ENCODE results near the gene MAFG.
A peak's percentile ranks its signal among the peaks of the same experiment; 100 is the strongest.

The MAFG gene

GRCh38 chr17:81960130-81960958 is 32.8 kb upstream of the MAFG start:
- TF ChIP-seq, protein P1, sequence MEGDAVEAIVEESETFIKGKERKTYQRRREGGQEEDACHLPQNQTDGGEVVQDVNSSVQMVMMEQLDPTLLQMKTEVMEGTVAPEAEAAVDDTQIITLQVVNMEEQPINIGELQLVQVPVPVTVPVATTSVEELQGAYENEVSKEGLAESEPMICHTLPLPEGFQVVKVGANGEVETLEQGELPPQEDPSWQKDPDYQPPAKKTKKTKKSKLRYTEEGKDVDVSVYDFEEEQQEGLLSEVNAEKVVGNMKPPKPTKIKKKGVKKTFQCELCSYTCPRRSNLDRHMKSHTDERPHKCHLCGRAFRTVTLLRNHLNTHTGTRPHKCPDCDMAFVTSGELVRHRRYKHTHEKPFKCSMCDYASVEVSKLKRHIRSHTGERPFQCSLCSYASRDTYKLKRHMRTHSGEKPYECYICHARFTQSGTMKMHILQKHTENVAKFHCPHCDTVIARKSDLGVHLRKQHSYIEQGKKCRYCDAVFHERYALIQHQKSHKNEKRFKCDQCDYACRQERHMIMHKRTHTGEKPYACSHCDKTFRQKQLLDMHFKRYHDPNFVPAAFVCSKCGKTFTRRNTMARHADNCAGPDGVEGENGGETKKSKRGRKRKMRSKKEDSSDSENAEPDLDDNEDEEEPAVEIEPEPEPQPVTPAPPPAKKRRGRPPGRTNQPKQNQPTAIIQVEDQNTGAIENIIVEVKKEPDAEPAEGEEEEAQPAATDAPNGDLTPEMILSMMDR (IDR thresholded peaks at IDR 0.05), result no peak

DNA sequence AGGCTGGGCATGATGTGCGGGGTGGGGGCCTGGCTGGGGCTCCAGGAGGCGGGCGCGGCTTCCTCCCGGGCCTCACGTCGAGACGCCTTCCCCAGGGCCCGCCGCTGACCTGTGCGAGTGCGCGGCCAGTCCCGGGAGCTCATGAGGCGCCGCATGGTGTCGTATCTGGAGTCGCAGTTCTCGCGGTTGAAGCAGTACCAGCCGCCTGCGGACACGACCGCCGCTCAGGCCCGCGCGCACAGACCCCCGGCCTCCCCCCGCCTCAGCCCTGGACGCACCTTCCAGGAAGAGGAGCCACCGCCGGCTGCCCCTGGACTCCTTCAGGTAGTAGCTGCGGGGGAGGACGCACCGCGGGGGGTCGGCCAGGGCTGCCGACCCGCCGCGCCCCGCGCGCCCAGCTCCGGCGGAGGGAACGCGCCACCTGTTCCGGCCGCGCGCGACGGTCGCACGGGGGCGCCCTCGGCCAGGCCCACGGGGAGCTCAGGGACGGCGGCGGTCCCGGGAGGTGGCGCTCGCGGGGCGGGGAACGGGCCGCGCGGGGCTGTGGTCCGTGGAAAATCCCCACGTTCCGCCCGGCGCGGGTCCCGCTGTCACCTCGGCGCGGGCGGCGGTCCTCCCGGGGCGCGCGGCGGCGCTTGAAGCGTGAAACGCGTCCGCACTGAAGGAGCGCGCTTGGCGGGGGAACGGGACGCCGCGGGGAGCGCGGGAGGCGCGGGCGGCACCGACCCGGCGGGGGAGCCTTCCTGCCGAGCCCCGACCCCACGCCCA is 32.0 kb upstream of the MAFG start:
- TF ChIP-seq, protein P1 (IDR thresholded peaks at IDR 0.05), result peak; percentile 98

DNA sequence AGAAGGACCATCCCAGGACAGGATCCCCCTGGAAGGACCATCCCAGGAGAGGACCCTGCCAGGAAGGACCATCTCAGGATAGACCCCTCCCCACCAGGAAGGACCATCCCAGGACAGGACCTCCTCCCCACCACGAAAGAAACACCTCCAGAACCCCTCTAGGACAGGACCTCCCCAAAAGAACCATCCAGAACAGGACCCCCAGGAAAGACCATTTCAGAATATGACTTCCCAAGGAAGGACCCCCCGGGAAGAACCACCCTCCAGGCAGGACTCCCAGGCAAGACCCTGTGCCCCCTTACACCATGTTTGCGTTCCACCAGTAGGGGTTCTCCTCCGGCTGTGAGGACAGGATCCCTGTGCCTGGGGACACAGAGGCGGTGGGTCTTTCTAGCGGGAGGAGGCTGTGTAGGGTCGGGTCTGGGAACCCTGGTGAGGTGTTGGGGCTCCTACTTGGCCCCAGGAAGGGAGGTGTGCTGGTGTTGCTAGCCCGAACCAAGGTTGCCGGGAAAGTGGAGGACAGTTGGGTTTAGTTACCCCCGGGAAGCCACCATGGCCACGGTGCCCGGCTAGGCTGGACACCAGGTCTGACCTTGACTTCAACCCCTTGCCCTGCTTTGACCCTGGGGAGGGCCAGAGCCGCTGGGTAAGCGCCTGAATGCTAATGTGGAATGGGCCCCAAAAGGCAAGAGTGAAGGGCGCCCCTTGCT is 31.3 kb upstream of the MAFG start:
- TF ChIP-seq, protein P1 (IDR thresholded peaks at IDR 0.05), result no peak

GRCh38 chr17:81957691-81958432 is 30.3 kb upstream of the MAFG start:
- TF ChIP-seq, protein P1 (IDR thresholded peaks at IDR 0.05), result no peak

DNA sequence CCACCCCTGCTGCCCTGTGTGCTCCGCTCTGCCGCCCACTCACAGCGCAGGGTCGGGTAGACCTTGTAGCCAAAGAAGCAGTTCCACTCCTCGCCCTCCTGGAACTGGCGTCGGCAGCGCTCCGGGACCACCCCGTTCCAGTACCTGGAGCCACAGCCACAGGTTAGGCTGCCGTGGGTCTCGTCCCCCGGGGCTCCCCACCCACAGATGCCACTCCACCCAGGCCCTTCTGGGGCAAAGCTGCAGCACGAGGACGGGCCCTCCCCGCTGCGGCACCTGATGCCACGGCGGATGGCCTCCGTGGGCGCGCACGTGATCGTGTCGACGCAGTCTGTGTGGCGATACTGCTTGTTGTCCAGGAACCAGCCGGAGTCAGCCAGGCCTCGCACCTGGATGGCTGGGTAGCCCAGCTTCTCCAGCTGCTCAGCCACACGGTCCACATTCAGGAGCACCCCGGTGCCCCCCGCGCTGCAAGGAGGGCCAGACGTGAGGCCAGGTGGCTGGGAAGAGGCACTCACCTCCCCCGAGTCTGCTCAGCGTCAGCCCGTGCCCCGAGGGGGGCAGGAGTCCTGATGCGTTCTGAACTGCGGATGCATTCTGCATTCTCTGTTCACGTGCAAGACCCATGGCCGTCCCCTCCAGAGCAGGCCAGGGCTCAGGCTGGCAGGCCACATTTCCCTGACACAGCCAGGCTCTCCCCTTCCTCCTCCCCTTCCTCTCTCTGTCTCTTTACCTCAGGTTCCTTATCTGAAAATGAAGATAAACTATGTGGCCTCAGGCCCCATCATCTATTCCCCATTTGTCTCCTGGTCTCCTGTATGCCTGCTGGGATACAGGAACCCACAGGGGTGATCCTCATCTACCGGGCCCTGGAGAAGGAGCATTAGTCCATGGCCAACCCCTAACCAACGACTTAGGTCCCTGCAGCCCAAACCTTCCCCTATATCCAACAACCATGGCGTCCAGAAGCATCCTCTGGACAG is 29.4 kb upstream of the MAFG start:
- TF ChIP-seq, protein P1 (IDR thresholded peaks at IDR 0.05), result no peak

- TF ChIP-seq, protein P1 (IDR thresholded peaks at IDR 0.05), result no peak
Observed at GRCh38 chr17:81955756-81956544, 28.4 kb upstream of the MAFG start.

All from LNCAP (cell line).